Suprapubic skin (tissue), 4 donors: ENCODE results near the gene CCL28.

Source experiments
- EP300 ChIP-seq: sonication (generic); formaldehyde crosslinking; IDR thresholded peaks from one replicate; pipeline ENCODE4 v1.6.1; 2017; ENCODE audit warnings: antibody characterized with exemption
- POLR2A ChIP-seq, 2 donors: fragments of 450-650 bp; IDR thresholded peaks; one replicate each; pipeline ENCODE4 v1.6.1; 2017; ENCODE audit warnings: antibody characterized with exemption in 2 of 2, mild to moderate bottlenecking in 2 of 2, moderate library complexity in 2 of 2
- POLR2AphosphoS5 ChIP-seq, 3 donors: sonication (generic); formaldehyde crosslinking; IDR thresholded peaks; one replicate each; pipeline ENCODE4 v1.6.1; 2017; ENCODE audit warnings: antibody characterized with exemption in 3 of 3
- TF ChIP-seq, protein P1 (sequence below), 2 donors: fragments of 200-600 bp in 1 of 2; fragments of 450-650 bp in 1 of 2; sonication (generic) in 1 of 2; IDR thresholded peaks; one replicate each; pipeline ENCODE4 v1.5.1; 2016 to 2019; ENCODE audit warnings: antibody characterized with exemption in 2 of 2, mild to moderate bottlenecking in 1 of 2, moderate library complexity in 1 of 2

DNA sequence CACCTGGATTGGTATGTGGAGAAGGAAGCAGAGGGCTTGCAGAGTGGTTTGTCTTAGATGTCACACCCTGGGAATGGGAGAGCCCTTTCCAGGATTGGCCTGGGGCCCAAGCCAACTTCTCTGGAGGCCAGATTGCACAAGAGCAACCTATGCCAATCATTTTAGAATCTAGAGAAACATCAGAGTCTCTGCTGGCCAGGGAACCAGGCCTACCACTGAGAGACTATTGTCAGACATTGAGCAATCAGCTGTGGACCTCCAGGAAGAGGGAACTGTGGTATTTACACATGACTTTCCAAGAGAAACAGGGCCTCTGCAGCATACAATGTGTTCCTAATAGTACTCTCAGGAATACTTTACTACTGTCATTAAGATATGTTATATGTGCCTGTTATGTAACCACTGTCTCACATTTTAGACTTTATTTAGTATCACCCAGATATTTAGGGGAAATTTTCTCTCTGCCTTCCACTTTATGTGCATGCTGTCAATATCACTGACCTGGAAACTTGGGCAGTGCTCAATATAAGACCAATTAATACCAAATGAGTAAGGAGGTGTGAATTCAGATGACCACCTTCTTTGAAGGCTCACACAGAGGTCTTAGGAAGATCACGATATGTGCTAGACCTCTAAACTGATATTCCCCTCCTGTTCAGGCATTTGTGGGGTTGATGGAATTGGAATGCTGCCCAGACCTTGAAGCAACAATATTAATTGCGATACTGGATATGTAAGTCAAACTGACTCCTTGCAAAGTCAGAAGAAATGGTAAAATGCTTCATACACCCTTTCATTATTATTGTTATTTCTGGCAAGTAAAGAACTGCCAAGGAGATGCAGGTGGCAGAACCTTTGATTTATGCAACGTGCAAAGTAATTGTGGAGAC, 20.5 kb upstream of the CCL28 start:
- TF ChIP-seq, protein P1, sequence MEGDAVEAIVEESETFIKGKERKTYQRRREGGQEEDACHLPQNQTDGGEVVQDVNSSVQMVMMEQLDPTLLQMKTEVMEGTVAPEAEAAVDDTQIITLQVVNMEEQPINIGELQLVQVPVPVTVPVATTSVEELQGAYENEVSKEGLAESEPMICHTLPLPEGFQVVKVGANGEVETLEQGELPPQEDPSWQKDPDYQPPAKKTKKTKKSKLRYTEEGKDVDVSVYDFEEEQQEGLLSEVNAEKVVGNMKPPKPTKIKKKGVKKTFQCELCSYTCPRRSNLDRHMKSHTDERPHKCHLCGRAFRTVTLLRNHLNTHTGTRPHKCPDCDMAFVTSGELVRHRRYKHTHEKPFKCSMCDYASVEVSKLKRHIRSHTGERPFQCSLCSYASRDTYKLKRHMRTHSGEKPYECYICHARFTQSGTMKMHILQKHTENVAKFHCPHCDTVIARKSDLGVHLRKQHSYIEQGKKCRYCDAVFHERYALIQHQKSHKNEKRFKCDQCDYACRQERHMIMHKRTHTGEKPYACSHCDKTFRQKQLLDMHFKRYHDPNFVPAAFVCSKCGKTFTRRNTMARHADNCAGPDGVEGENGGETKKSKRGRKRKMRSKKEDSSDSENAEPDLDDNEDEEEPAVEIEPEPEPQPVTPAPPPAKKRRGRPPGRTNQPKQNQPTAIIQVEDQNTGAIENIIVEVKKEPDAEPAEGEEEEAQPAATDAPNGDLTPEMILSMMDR (IDR thresholded peaks at IDR 0.05) = no peak
- TF ChIP-seq POLR2A (IDR thresholded peaks at IDR 0.05) (no peak), POLR2AphosphoS5 (IDR thresholded peaks at IDR 0.05) (peak in 2 of 3 donors; percentile 73 to 77), EP300 (no peak)
